ENCODE measurements around the gene TAF1C. TPM values are rescaled to one million over a fixed set of nuclear protein-coding genes. Genes with fewer than 3 reads are reported as not detected.

The TAF1C gene
- total and polyA plus RNA-seq, 9 donors = 14.1 to 89.0 (median 58.4) TPM

DNA sequence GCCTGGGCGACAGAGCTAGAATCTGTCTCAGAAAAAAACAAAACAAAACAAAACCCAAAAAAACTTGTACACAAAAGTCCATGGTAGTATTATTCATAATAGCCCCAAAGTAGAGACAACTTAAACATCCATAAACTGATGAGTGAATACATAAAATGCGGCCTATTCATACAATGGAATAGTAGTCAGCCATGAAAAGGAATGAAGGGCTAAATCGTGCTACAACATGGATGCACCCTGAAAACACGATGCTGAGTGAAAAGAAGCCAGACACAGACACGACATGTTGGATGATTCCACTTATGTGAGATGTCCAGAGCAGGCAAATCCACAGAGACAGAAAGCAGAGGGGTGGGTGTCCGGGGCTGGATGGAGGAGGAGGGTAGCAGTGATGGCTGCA lies 40.7 kb upstream of the TAF1C start:
- WGBS, 3 donors = 81 to 87% (median 83%) methylated on average over 6 of the region's 6 CpGs
- H3K27me3 ChIP-seq = no peaks in the 10 kb centered on the region
- intact Hi-C loops (cut with DNase I) = no loop called here
- no peak overlapping the region for H3K4me3 ChIP-seq
- TF ChIP-seq, protein P1, sequence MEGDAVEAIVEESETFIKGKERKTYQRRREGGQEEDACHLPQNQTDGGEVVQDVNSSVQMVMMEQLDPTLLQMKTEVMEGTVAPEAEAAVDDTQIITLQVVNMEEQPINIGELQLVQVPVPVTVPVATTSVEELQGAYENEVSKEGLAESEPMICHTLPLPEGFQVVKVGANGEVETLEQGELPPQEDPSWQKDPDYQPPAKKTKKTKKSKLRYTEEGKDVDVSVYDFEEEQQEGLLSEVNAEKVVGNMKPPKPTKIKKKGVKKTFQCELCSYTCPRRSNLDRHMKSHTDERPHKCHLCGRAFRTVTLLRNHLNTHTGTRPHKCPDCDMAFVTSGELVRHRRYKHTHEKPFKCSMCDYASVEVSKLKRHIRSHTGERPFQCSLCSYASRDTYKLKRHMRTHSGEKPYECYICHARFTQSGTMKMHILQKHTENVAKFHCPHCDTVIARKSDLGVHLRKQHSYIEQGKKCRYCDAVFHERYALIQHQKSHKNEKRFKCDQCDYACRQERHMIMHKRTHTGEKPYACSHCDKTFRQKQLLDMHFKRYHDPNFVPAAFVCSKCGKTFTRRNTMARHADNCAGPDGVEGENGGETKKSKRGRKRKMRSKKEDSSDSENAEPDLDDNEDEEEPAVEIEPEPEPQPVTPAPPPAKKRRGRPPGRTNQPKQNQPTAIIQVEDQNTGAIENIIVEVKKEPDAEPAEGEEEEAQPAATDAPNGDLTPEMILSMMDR (IDR thresholded peaks at IDR 0.05) = no peak
- TF ChIP-seq EP300 (IDR thresholded peaks at IDR 0.05) (no peak), POLR2A (IDR thresholded peaks at IDR 0.05) (no peak)
- H3K27ac ChIP-seq = no peak overlapping the region
- H3K4me1 ChIP-seq (ENCODE audit: insufficient read depth) = peaks cover 7% of the 10 kb centered on the region
- H3K9me3 ChIP-seq = no peaks in the 10 kb centered on the region
- no peak for DNase-seq
- H3K36me3 ChIP-seq = no peaks in the 10 kb centered on the region

DNA sequence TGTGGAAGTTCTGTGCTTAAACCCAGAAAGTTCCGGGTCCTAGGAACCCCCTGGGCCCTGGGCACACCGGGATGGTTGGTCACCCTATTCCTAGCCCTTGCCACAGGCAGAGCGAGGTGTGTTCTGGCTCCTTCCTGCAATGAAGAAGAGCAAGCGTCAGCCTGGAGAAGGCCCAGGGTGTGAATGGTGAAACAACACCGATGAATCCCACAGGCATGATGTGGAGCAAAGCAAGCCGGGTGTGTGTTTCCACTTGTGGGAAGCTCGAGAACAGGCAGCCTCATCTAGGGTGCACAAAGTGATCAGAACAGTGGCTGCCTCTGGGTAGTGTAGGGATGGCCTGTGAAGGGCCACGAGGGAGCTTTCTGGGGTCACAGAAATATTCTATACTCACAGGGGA lies 39.2 kb upstream of the TAF1C start:
- H3K36me3 ChIP-seq = no peaks in the 10 kb centered on the region
- H3K27me3 ChIP-seq = no peaks in the 10 kb centered on the region
- no peak overlapping the region for H3K4me3 ChIP-seq
- H3K4me1 ChIP-seq (ENCODE audit: insufficient read depth) = peaks cover 7% of the 10 kb centered on the region
- TF ChIP-seq EP300 (IDR thresholded peaks at IDR 0.05) (no peak), POLR2A (IDR thresholded peaks at IDR 0.05) (no peak)
- TF ChIP-seq, protein P1 (IDR thresholded peaks at IDR 0.05) = no peak
- H3K9me3 ChIP-seq = no peaks in the 10 kb centered on the region
- intact Hi-C loops (cut with DNase I) = no loop called here
- no peak for DNase-seq
- H3K27ac ChIP-seq = no peak overlapping the region
- WGBS, 3 donors = 82 to 88% (median 87%) methylated on average over 8 of the region's 8 CpGs

DNA sequence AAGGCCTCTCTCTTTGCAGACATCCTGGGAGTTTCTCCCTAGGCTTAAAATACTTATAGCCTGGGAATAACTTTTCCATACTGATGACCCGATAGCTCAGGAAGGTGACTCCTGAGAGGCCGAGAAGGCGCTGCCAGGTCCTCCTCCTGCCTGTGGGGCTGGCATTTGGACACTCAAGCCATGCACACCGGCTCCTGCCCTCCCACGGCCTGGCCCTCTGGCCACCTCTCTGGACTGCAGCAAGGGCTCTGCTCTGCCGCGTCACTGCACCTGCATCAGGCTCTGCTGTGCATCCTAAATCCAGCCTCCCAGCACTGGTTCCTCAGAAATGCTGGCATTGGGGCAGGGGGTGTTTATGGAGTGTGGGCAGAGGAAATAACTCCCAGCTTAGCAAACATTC lies 38.7 kb upstream of the TAF1C start:
- TF ChIP-seq, protein P1 (IDR thresholded peaks at IDR 0.05) = no peak
- TF ChIP-seq POLR2A (IDR thresholded peaks at IDR 0.05) (no peak), EP300 (IDR thresholded peaks at IDR 0.05) (no peak)
- Histone ChIP-seq H3K27me3 (no peaks in the 10 kb centered on the region), H3K9me3 (no peaks in the 10 kb centered on the region), H3K36me3 (no peaks in the 10 kb centered on the region), H3K4me1 (ENCODE audit: insufficient read depth) (peaks cover 7% of the 10 kb centered on the region), H3K27ac (no peak overlapping the region), H3K4me3 (no peak overlapping the region)
- intact Hi-C loops (cut with DNase I) = no loop called here
- no peak for DNase-seq
- 76 to 89% (median 79%) methylated on average over 7 of the region's 7 CpGs for WGBS, 3 donors

DNA sequence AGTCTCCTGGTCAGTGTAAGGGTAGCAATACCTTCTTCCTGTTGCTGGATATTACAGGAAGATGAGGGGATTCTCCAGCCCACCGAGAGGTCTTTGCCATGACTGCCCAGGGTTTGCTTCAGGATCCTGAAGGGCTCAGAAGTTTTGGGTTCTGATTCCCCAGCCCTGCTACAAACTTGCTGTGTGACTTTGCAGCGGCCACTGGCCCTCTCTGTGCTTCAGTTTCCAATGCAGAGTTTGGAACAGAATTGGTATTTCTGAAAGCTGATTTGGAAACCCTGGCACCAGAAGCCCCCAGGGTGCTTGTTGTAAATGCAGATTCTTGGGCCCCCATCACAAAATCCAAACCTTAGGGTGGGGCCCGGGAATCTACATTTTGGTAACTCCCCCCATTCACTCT lies 38.3 kb upstream of the TAF1C start:
- H3K36me3 ChIP-seq = no peaks in the 10 kb centered on the region
- no peaks in the 10 kb centered on the region for H3K27me3 ChIP-seq
- intact Hi-C loops (cut with DNase I) = no loop called here
- no peak for TF ChIP-seq POLR2A (IDR thresholded peaks at IDR 0.05)
- no peak for TF ChIP-seq EP300 (IDR thresholded peaks at IDR 0.05)
- TF ChIP-seq, protein P1 (IDR thresholded peaks at IDR 0.05) = no peak
- no peak overlapping the region for H3K27ac ChIP-seq
- H3K9me3 ChIP-seq = no peaks in the 10 kb centered on the region
- DNase-seq = no peak
- no peak overlapping the region for H3K4me3 ChIP-seq
- WGBS, 3 donors = 81 to 95% (median 83%) methylated on average over 3 of the region's 3 CpGs
- peaks cover 7% of the 10 kb centered on the region for H3K4me1 ChIP-seq (ENCODE audit: insufficient read depth)

DNA sequence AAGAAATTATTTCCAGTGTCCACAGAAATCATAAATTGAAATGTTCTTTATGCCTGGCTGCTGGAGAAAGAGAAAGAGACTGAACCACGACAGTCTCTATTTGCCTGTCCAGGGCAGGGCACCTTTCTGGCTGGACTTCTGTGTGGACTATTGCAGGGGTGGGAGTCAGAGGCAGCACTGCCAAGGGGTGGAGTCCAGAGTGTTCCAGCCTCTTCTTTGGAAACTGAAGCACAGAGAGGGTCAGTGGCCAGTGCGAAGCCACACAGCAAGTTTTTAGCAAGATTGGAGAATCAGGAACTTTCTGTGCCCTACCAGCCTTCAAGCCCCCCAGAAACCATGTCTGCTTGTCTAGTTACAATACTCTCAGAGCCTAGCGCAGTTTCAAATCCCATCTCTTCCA lies 37.7 kb upstream of the TAF1C start:
- intact Hi-C loops (cut with DNase I) = no loop called here
- DNase-seq = no peak
- no peaks in the 10 kb centered on the region for H3K9me3 ChIP-seq
- TF ChIP-seq, protein P1 (IDR thresholded peaks at IDR 0.05) = no peak
- no peak for TF ChIP-seq EP300 (IDR thresholded peaks at IDR 0.05)
- TF ChIP-seq POLR2A (IDR thresholded peaks at IDR 0.05) = no peak
- no peaks in the 10 kb centered on the region for H3K27me3 ChIP-seq
- no peaks in the 10 kb centered on the region for H3K36me3 ChIP-seq
- H3K4me1 ChIP-seq (ENCODE audit: insufficient read depth) = peaks cover 7% of the 10 kb centered on the region
- H3K4me3 ChIP-seq = no peak overlapping the region
- 81 to 92% (median 89%) methylated on average over 3 of the region's 3 CpGs for WGBS, 3 donors
- H3K27ac ChIP-seq = no peak overlapping the region
